HuH-7.5 (cell line): Measurements from ENCODE around the gene GTPBP1.

Experiments
- DNase-seq: peaks from one replicate; pipeline ENCODE4 v3.0.0; 2011; ENCODE audit warnings: low spot score

Gene GTPBP1

GRCh38 chr22:38741166-38741565 lies 35.4 kb downstream of the GTPBP1 start:
- no peak for DNase-seq

- no peak for DNase-seq
Measured at GRCh38 chr22:38741576-38741975, 35.8 kb downstream of the GTPBP1 start.

- DNase-seq = no peak
Measured at GRCh38 chr22:38742176-38742942, 36.6 kb downstream of the GTPBP1 start.

- no peak for DNase-seq
Measured at GRCh38 chr22:38744981-38745380, 39.2 kb downstream of the GTPBP1 start.

GRCh38 chr22:38745676-38746460 lies 40.1 kb downstream of the GTPBP1 start:
- DNase-seq = no peak

- DNase-seq = no peak
Measured at GRCh38 chr22:38748487-38749136, 42.9 kb downstream of the GTPBP1 start.

- DNase-seq = no peak
Measured at GRCh38 chr22:38750104-38750503, 44.4 kb downstream of the GTPBP1 start.

GRCh38 chr22:38750638-38751037 lies 44.9 kb downstream of the GTPBP1 start:
- DNase-seq = no peak

GRCh38 chr22:38751066-38751421 lies 45.3 kb downstream of the GTPBP1 start:
- no peak for DNase-seq

GRCh38 chr22:38751422-38752346 lies 45.9 kb downstream of the GTPBP1 start:
- DNase-seq = no peak

GRCh38 chr22:38753948-38754750 lies 48.4 kb downstream of the GTPBP1 start:
- peak; percentile 47 for DNase-seq

GRCh38 chr22:38754751-38755154 lies 49.0 kb downstream of the GTPBP1 start:
- DNase-seq = no peak

GRCh38 chr22:38755155-38755910 lies 49.6 kb downstream of the GTPBP1 start:
- peak; percentile 94 for DNase-seq

- peak; percentile 96 for DNase-seq
Measured at GRCh38 chr22:38755911-38756532, 50.3 kb downstream of the GTPBP1 start, which contains the start of gene SUN2. Gene SUN2 (minus strand): TSS chr22:38755998. CDS start chr22:38752628, 3,370 bp downstream.

- no peak for DNase-seq
Measured at GRCh38 chr22:38756711-38757463, 51.1 kb downstream of the GTPBP1 start.

GRCh38 chr22:38757464-38757757 lies 51.7 kb downstream of the GTPBP1 start:
- no peak for DNase-seq

- DNase-seq = no peak
Measured at GRCh38 chr22:38758276-38758945, 52.7 kb downstream of the GTPBP1 start.

GRCh38 chr22:38759005-38759404 lies 53.3 kb downstream of the GTPBP1 start:
- DNase-seq = no peak
